ENCODE measurements around the gene MUC5B. TPM values are rescaled to one million over a fixed set of nuclear protein-coding genes. Genes with fewer than 3 reads are reported as not detected.

Gene MUC5B
- total RNA-seq, 1 donor from 2014 or later = 0.25 TPM

- TF ChIP-seq POLR2A (IDR thresholded peaks at IDR 0.05) (no peak), POLR2AphosphoS5 (IDR thresholded peaks at IDR 0.05; ENCODE audit: insufficient read depth in 1 of 2, low read depth in 1 of 2) (no peak), CTCF (IDR thresholded peaks at IDR 0.05) (no peak)
- Histone ChIP-seq H3K4me3 (no peak overlapping the region), H3K4me1 (no peaks in the 10 kb centered on the region), H3K27me3 (no peaks in the 10 kb centered on the region), H3K36me3 (no peaks in the 10 kb centered on the region), H3K27ac (no peak overlapping the region), H3K9me3 (no peaks in the 10 kb centered on the region)
- no peak for DNase-seq (ENCODE audit: extremely low spot score in 2 of 2)
- intact Hi-C loops (cut with DNase I) = no loop called here
Observed at GRCh38 chr11:1230121-1230455, 7.2 kb downstream of the MUC5B start.

GRCh38 chr11:1230456-1231395, 7.9 kb downstream of the MUC5B start:
- H3K27me3 ChIP-seq = no peaks in the 10 kb centered on the region
- no peak for DNase-seq (ENCODE audit: extremely low spot score in 2 of 2)
- intact Hi-C loops (cut with DNase I) = no loop called here

GRCh38 chr11:1231396-1232020, 8.6 kb downstream of the MUC5B start:
- no peak overlapping the region for H3K4me3 ChIP-seq
- intact Hi-C loops (cut with DNase I) = no loop called here
- TF ChIP-seq CTCF (IDR thresholded peaks at IDR 0.05) (no peak), POLR2A (IDR thresholded peaks at IDR 0.05) (no peak), POLR2AphosphoS5 (IDR thresholded peaks at IDR 0.05; ENCODE audit: insufficient read depth in 1 of 2, low read depth in 1 of 2) (no peak)
- H3K27ac ChIP-seq = no peak overlapping the region
- no peaks in the 10 kb centered on the region for H3K27me3 ChIP-seq
- H3K36me3 ChIP-seq = no peaks in the 10 kb centered on the region
- no peaks in the 10 kb centered on the region for H3K4me1 ChIP-seq
- no peaks in the 10 kb centered on the region for H3K9me3 ChIP-seq
- DNase-seq (ENCODE audit: extremely low spot score in 2 of 2) = no peak

More at GRCh38 chr11:1230456-1231395, 7.9 kb downstream of the MUC5B start:
- H3K36me3 ChIP-seq = no peaks in the 10 kb centered on the region
- no peak overlapping the region for H3K27ac ChIP-seq
- H3K4me3 ChIP-seq = no peak overlapping the region
- TF ChIP-seq POLR2AphosphoS5 (IDR thresholded peaks at IDR 0.05; ENCODE audit: insufficient read depth in 1 of 2, low read depth in 1 of 2) (no peak), POLR2A (IDR thresholded peaks at IDR 0.05) (no peak), CTCF (IDR thresholded peaks at IDR 0.05) (no peak)
- no peaks in the 10 kb centered on the region for H3K9me3 ChIP-seq
- no peaks in the 10 kb centered on the region for H3K4me1 ChIP-seq

- Histone ChIP-seq H3K36me3 (no peaks in the 10 kb centered on the region), H3K27ac (no peak overlapping the region), H3K9me3 (no peaks in the 10 kb centered on the region), H3K27me3 (no peaks in the 10 kb centered on the region), H3K4me3 (no peak overlapping the region), H3K4me1 (no peaks in the 10 kb centered on the region)
- TF ChIP-seq POLR2AphosphoS5 (IDR thresholded peaks at IDR 0.05; ENCODE audit: insufficient read depth in 1 of 2, low read depth in 1 of 2) (no peak), CTCF (IDR thresholded peaks at IDR 0.05) (no peak), POLR2A (IDR thresholded peaks at IDR 0.05) (no peak)
- intact Hi-C loops (cut with DNase I) = no loop called here
- no peak for DNase-seq (ENCODE audit: extremely low spot score in 2 of 2)
Observed at GRCh38 chr11:1232021-1232882, 9.4 kb downstream of the MUC5B start.

Measured in vagina (tissue), 2 donors.